GM12872 (cell line): ENCODE results near the gene FHL2.

Experiments used
- TF ChIP-seq, protein P1 (sequence below): IDR thresholded peaks from 3 replicates; pipeline ENCODE4 v1.5.1; 2011; ENCODE audit warnings: low read depth, mild to moderate bottlenecking, low read length, moderate library complexity; ENCODE audit not compliant: insufficient read depth

The FHL2 gene

DNA sequence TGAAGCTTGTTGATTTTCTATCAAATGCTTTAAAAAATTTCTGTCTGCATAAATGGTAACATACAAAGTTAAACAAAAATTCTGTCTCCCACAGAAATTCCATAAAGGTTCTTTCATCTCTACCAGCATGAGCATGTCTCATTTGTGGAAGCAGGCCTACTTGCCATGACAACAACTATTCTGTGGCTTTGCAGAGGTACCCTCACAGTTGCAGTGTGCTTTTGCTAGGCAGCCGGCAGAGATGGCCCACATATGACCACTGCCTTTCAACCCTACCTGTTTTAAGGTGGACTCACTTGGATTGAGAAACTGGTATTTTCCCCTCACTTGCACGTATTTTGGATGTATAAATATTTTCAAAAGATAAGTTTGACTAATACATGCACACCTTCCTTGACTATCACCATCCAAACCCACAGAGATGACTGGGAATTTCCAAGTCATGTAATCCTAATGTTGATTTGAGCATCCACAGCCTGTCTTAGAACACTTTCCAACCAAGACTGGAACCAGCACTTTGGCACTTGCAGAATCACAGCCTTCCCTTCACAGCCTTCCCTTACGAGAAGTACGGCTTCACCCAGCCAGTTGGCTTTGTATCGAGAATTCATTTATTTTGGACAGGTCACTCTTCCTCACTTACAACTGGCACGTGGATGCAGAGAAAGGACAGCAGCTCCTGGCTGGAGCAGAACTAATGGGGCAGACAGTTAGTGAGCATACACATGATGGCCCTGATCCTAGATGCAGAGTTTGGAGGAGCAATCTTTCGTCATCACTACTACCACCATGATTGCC lies 9.3 kb upstream of the FHL2 start:
- TF ChIP-seq, protein P1, sequence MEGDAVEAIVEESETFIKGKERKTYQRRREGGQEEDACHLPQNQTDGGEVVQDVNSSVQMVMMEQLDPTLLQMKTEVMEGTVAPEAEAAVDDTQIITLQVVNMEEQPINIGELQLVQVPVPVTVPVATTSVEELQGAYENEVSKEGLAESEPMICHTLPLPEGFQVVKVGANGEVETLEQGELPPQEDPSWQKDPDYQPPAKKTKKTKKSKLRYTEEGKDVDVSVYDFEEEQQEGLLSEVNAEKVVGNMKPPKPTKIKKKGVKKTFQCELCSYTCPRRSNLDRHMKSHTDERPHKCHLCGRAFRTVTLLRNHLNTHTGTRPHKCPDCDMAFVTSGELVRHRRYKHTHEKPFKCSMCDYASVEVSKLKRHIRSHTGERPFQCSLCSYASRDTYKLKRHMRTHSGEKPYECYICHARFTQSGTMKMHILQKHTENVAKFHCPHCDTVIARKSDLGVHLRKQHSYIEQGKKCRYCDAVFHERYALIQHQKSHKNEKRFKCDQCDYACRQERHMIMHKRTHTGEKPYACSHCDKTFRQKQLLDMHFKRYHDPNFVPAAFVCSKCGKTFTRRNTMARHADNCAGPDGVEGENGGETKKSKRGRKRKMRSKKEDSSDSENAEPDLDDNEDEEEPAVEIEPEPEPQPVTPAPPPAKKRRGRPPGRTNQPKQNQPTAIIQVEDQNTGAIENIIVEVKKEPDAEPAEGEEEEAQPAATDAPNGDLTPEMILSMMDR, result no peak

DNA sequence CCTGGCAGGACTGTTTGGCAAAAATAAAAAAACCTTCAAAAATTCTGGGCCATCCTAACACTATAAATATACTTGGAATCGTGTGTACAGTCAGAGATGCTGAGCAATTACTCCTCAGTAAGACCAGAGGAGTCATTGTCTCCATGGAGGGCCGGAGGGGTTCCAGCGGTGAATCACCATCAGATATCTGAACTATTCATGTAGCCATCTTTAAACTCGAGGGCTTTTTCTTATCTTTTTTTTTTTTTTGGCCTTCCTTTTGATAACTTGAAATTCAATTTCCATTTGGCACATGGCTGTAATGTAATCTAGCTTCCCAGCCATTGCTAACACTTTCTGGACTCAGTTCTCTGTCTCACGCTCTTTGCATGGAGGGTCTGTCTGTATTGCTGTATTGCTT lies 7.4 kb upstream of the FHL2 start:
- TF ChIP-seq, protein P1, result no peak

DNA sequence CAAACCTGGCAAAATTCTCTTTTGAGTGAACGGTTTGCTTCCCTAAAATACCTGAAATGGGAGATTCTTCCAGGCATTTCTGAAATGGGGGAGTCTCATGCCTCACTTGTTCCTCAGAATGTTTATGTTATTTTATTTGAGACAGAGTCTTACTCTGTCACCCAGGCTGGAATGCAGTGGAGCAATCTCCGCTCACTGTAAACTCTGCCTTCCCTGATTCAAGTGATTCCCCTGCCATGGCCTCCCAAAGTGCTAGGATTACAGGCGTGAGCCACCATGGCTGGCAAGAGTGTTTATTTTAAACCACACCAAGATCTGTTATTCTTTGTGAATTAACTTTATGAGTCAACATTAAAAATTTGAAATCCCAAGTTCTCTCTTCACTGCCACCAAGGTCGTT lies 6.4 kb upstream of the FHL2 start:
- TF ChIP-seq, protein P1, result no peak

DNA sequence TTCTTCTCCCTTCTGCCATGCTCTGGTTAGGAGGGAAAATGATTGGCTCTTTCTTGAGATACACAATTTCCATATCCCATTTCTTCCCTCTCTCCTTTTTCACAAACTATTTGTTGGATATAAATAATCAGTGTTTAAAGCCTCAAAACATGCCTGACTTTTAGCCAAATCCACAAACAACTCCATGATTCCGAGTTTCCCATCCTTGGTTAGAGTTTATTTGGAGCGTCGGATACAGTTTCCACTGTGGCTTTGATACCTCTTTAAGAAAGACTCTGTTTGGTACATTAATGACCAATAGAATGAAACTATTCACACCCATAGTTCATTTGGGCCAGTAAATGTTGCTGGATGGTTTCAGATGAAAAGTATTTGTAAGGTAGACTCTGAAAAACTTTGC lies 5.9 kb upstream of the FHL2 start:
- TF ChIP-seq, protein P1, result no peak

DNA sequence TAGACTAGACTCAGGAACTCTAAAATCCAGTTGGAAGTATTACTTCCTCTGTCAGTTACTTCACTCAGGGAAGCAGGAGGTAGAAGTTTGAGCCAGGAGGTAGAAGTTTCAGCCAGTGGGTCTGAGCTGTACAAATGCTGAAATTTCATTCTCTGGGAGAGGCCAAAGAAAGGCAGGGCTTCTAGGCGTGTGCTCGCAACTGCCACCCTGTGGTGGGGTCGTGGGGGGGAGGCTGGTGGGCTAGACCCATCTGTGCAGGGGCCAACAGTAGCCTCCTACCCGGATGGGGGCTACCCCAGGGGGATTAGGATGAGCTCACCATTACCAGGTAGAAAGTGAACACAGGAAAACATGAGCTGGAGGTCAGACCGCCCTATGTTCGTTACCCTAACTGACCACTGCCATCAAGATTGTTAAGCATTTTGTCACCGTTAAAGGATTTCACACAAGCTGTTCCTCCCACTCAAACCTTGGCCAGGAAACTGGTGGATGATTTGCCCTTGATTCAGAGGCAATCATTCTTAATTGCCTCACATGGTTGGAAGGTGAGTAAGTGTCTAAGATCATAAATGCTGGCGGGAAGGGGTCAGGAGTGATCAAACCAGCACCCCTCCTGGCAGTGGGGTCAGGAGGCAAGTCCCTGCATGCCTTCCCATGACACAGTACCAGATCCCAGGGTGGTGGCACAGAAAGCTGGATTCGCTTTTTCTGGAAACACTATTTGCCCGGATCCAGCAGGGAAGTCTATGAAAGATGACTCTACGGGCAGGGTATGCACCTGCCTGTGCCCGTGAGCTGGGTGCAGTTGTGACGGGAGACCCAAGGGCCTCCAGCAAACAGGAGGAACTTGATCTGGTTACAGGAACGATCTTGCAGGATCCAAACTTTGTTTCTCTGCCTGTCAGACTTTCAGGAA lies 5.2 kb upstream of the FHL2 start:
- TF ChIP-seq, protein P1, result peak; percentile 18; the same call in 1 of the 3 replicates

DNA sequence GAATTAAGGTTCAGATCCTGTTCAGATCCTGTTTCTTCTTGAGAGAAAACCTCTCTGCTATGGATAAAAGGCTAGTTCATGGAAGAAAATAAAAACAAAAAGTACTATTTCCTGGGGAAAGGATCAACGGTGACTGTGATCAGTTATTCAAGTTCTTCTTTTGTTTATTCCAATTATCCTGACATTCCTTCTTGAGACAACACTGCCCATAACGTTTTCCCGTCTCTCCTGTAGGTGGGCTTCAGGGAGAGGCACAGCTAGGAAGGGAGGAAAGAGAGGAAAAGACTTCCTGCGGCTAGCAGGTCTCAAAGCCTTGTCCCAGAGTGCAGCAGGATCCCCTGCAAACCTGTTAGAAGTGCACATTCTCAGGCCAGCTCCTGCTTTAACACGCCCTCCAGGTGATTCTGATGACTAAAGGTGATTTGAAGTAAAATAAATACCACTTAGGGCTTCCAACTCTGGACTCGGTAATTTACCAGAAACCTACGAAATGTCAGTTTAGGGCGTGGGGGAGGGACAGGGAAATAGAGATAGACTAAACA lies 4.5 kb upstream of the FHL2 start:
- TF ChIP-seq, protein P1, result no peak

DNA sequence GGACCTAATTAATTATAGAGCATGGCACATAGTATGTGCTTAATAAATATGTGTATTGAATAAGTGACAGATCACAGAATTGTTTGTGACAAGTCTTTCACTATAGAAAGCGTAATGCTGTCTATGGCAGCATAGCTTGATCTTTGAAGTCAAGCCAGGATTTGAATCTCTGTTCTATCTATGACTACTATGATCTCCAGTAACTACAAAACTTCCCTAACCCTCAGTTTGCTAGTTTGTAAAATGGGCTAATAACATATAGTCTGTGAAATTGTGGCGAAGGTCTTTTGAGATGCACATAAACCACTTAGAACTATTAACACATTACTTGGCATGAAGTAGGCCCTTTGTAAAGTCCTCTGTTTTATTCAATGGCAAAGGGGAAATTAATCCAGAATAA lies 4.0 kb upstream of the FHL2 start:
- TF ChIP-seq, protein P1, result no peak
